CD4-positive, alpha-beta T cell treated with Interferon gamma for 1 hour (primary cell): ENCODE data around the gene STIL.
"Not testable (repeated sequence)": the region's sequence is repeated elsewhere in the genome, so short reads cannot be mapped to it uniquely, and the experiment has no call there.

Experiments
- DNase-seq: peaks from one replicate; pipeline ENCODE4 v3.0.0-alpha.2; 2020

STIL gene

GRCh38 chr1:47313915-47314664, at the start of gene STIL:
TSS of gene STIL (minus strand) at chr1:47314147. CDS start at chr1:47310319, 3,828 bp downstream.
- DNase-seq, result peak; percentile 97

- no peak for DNase-seq
Observed at GRCh38 chr1:47362828-47363227, 48.9 kb upstream of the STIL start.

GRCh38 chr1:47361380-47361779, 47.4 kb upstream of the STIL start:
- no peak for DNase-seq

- DNase-seq, result no peak
Observed at GRCh38 chr1:47351305-47351704, 37.4 kb upstream of the STIL start.

GRCh38 chr1:47348246-47348645, 34.3 kb upstream of the STIL start:
- DNase-seq, result no peak

- no peak for DNase-seq
Observed at GRCh38 chr1:47347735-47348134, 33.8 kb upstream of the STIL start.

GRCh38 chr1:47346979-47347378, 33.0 kb upstream of the STIL start:
- DNase-seq, result not testable (repeated sequence)

GRCh38 chr1:47340227-47340626, 26.3 kb upstream of the STIL start:
- DNase-seq, result no peak

- no peak for DNase-seq
Observed at GRCh38 chr1:47338249-47339077, 24.5 kb upstream of the STIL start.

- DNase-seq, result no peak
Observed at GRCh38 chr1:47337350-47337749, 23.4 kb upstream of the STIL start.

- DNase-seq, result no peak
Observed at GRCh38 chr1:47334765-47335435, 21.0 kb upstream of the STIL start.

- DNase-seq, result peak; percentile 69
Observed at GRCh38 chr1:47333922-47334764, 20.2 kb upstream of the STIL start.

GRCh38 chr1:47333578-47333921, 19.6 kb upstream of the STIL start, which contains the start of gene CMPK1:
TSS of gene CMPK1 (plus strand) at chr1:47333790. CDS start at chr1:47333946, 156 bp downstream.
- DNase-seq, result peak; percentile 74

GRCh38 chr1:47332779-47333577, 19.0 kb upstream of the STIL start:
- DNase-seq, result no peak

GRCh38 chr1:47331875-47332274, 17.9 kb upstream of the STIL start:
- no peak for DNase-seq

GRCh38 chr1:47330212-47330611, 16.3 kb upstream of the STIL start:
- DNase-seq, result no peak

- DNase-seq, result no peak
Observed at GRCh38 chr1:47328992-47329391, 15.0 kb upstream of the STIL start.

GRCh38 chr1:47326271-47326670, 12.3 kb upstream of the STIL start:
- no peak for DNase-seq

GRCh38 chr1:47325528-47325927, 11.6 kb upstream of the STIL start:
- DNase-seq, result no peak

GRCh38 chr1:47324682-47325081, 10.7 kb upstream of the STIL start:
- no peak for DNase-seq

GRCh38 chr1:47323599-47324031, 9.7 kb upstream of the STIL start:
- no peak for DNase-seq

GRCh38 chr1:47319968-47320367, 6.0 kb upstream of the STIL start:
- DNase-seq, result not testable (repeated sequence)
